Endothelial cell of umbilical vein (primary cell): ENCODE results near the gene TOM1. TPM values are rescaled to one million over a fixed set of nuclear protein-coding genes. Genes with fewer than 3 reads are reported as not detected.

Experiments used
- BruUV-seq: library from RNA; stranded (reverse); fragments of 400-500 nt; replicated peaks from 2 replicates; lab custom pipeline; 2021; lab: Mats Ljungman, UMichigan
- CTCF ChIA-PET: fragments of 300-600, 350-600 bp; sonication (Branson Sonifier 250); formaldehyde crosslinking; loops from one replicate; lab custom pipeline; 2021; ENCODE audit warnings: antibody characterized with exemption, inconsistent platforms; lab: Charles Lee
- POLR2A ChIA-PET: fragments of 300-600, 350-600 bp; sonication (Branson Sonifier 250); formaldehyde crosslinking; loops from one replicate; lab custom pipeline; 2021; ENCODE audit warnings: antibody characterized with exemption, inconsistent platforms; lab: Charles Lee
- DNase-seq: peaks from one replicate; pipeline ENCODE4 v3.0.0-alpha.2; 2011; ENCODE audit warnings: low read depth, low spot score
- FAIRE-seq: peaks from 2 replicates; lab custom pipeline; 2011; peaks lifted over from hg19 to GRCh38; lab: Jason Lieb, UNC
- H2AFZ ChIP-seq: 2 replicates; pipeline ENCODE4 v1.6.0; 2012; ENCODE audit warnings: low read depth, low read length, control low read depth, inconsistent platforms
- H3K27ac ChIP-seq: 2 replicates; pipeline ENCODE4 v1.5.1; 2011; ENCODE audit warnings: low read depth, mild to moderate bottlenecking, control low read depth, low read length, moderate library complexity; ENCODE audit not compliant: insufficient read depth
- H3K27me3 ChIP-seq, 2 experiments: 2 replicates each; pipeline versions ENCODE4 v1.6.0 to v1.6.1; 2011; ENCODE audit warnings: low read length in 2 of 2, mixed read lengths in 1 of 2; ENCODE audit not compliant: control insufficient read depth in 2 of 2, insufficient read depth in 2 of 2
- H3K36me3 ChIP-seq, 2 experiments: 2 replicates in 1 of 2; 3 replicates in 1 of 2; pipeline ENCODE4 v1.5.1; 2011; ENCODE audit warnings: low read length in 2 of 2, mild to moderate bottlenecking in 1 of 2, moderate library complexity in 1 of 2; ENCODE audit not compliant: control insufficient read depth in 2 of 2, insufficient read depth in 2 of 2; ENCODE audit errors: extremely low read depth in 1 of 2
- H3K4me1 ChIP-seq: 3 replicates; pipeline ENCODE4 v1.5.1; 2011; ENCODE audit warnings: mild to moderate bottlenecking, low read length; ENCODE audit not compliant: control insufficient read depth, insufficient read depth; ENCODE audit errors: extremely low read depth
- H3K4me2 ChIP-seq: 2 replicates; pipeline ENCODE4 v1.6.1; 2011; ENCODE audit warnings: low read length, control low read depth, mixed read lengths; ENCODE audit not compliant: insufficient read depth
- H3K4me3 ChIP-seq, 3 experiments: fragments of 200-600 bp in 1 of 3; sonication (generic), shearing (Covaris generic) in 1 of 3; replicated peaks in 1 of 3; 2 replicates each; pipeline ENCODE4 v1.5.1; 2011 to 2016; ENCODE audit warnings: control low read depth in 3 of 3, low read length in 3 of 3, mild to moderate bottlenecking in 2 of 3, inconsistent platforms in 1 of 3, low read depth in 1 of 3, moderate library complexity in 1 of 3; ENCODE audit not compliant: insufficient read depth in 1 of 3
- H3K79me2 ChIP-seq: 2 replicates; pipeline ENCODE4 v1.6.0; 2012; ENCODE audit warnings: low read length, inconsistent platforms; ENCODE audit not compliant: control insufficient read depth, insufficient read depth
- H3K9ac ChIP-seq: replicated peaks from 2 replicates; pipeline ENCODE3; 2011; ENCODE audit warnings: low read length, control low read depth; ENCODE audit not compliant: insufficient read depth; ENCODE audit errors: extremely low read depth
- H3K9me1 ChIP-seq: replicated peaks from 3 replicates; pipeline ENCODE4 v1.6.0; 2011; ENCODE audit warnings: mild to moderate bottlenecking, low read length; ENCODE audit not compliant: control insufficient read depth, insufficient read depth; ENCODE audit errors: extremely low read depth
- H3K9me3 ChIP-seq: replicated peaks from 2 replicates; pipeline ENCODE4 v1.5.1; 2012; ENCODE audit warnings: low read length, inconsistent platforms; ENCODE audit not compliant: control insufficient read depth, insufficient read depth
- H4K20me1 ChIP-seq: replicated peaks from 2 replicates; pipeline ENCODE3; 2011; ENCODE audit warnings: mild to moderate bottlenecking, low read length; ENCODE audit not compliant: control insufficient read depth, insufficient read depth; ENCODE audit errors: extremely low read depth
- CTCF ChIP-seq, 2 donors: IDR thresholded peaks; 1 replicate in 1 of 2; 2 replicates in 1 of 2; pipeline ENCODE4 v1.5.1; 2011; ENCODE audit warnings: low read length in 2 of 2, mild to moderate bottlenecking in 2 of 2, moderate library complexity in 2 of 2, control low read depth in 1 of 2, inconsistent platforms in 1 of 2, low read depth in 1 of 2; ENCODE audit not compliant: insufficient read depth in 1 of 2; ENCODE audit errors: extremely low read depth in 1 of 2
- EZH2 ChIP-seq: IDR thresholded peaks from 2 replicates; pipeline ENCODE4 v1.6.1; 2012; ENCODE audit warnings: borderline replicate concordance, low read depth, mild to moderate bottlenecking, moderate library complexity, low read length, inconsistent platforms; ENCODE audit not compliant: severe bottlenecking
- GATA2 ChIP-seq: IDR thresholded peaks from 2 replicates; pipeline ENCODE4 v1.7.0; 2011; ENCODE audit warnings: low read depth, mild to moderate bottlenecking, moderate library complexity, mixed read lengths, low read length; ENCODE audit not compliant: insufficient read length, insufficient read depth
- JUN ChIP-seq: IDR thresholded peaks from 2 replicates; pipeline ENCODE4 v1.6.1; 2011; ENCODE audit warnings: borderline replicate concordance, low read depth; ENCODE audit not compliant: insufficient read length, insufficient read depth
- MAX ChIP-seq: IDR thresholded peaks from 2 replicates; pipeline ENCODE4 v1.6.1; 2011; ENCODE audit not compliant: insufficient read depth, insufficient read length
- MYC ChIP-seq: IDR thresholded peaks from one replicate; pipeline ENCODE4 v1.6.1; 2011; ENCODE audit warnings: mild to moderate bottlenecking, low read depth, low read length
- POLR2A ChIP-seq: IDR thresholded peaks from 2 replicates; pipeline ENCODE4 v1.6.1; 2012; ENCODE audit warnings: low read depth, mild to moderate bottlenecking, control low read depth, low read length
- POLR2AphosphoS5 ChIP-seq: IDR thresholded peaks from 2 replicates; pipeline ENCODE4 v1.6.1; 2012; ENCODE audit warnings: low read depth, mild to moderate bottlenecking, control low read depth, low read length, moderate library complexity; ENCODE audit not compliant: insufficient read depth
- dilution Hi-C: fragments of 300-500 bp; cut with MboI; formaldehyde crosslinking; loops from one replicate; pipeline ENCODE4 v1.15.0; 2019; ENCODE audit warnings: low sequenced_read_pairs; ENCODE audit not compliant: extremely low pct_ligation_motif_present
- intact Hi-C: fragments of 100-400 bp; cut with micrococcal nuclease; formaldehyde crosslinking; loops from one replicate; pipeline ENCODE4 v1.10.0; 2022
- polyA plus RNA-seq, 4 experiments: library from polyadenylated mRNA; depleted of rRNA in 3 of 4; stranded (reverse) in 3 of 4; unstranded in 1 of 4; fragments of >200 nt; gene quantifications; 2 replicates each; pipeline versions ENCODE4 v1.2.1 to v1.2.3, GENCODE V29; 2011 to 2012; ENCODE audit warnings: missing spikeins in 1 of 4
- total RNA-seq: library from RNA; stranded (reverse); gene quantifications from 2 replicates; pipeline ENCODE4 v1.2.3, GENCODE V29; 2021

Gene TOM1
- total and polyA plus RNA-seq, 2 donors (not counting 3 experiments of a cell fraction or from before 2014, with no cell fraction given): 36.4 to 74.4 TPM

GRCh38 chr22:35384527-35384926, 84.8 kb downstream of the TOM1 start:
- Histone ChIP-seq H3K27me3 (no peaks in the 10 kb centered on the region), H3K36me3 (peaks cover 2 to 22% of the 10 kb centered on the region in 2 experiments), H3K4me1 (peaks cover 21% of the 10 kb centered on the region), H3K9me3 (no peaks in the 10 kb centered on the region), H3K9me1 (no peaks in the 10 kb centered on the region), H3K4me2 (no peak overlapping the region), H3K27ac (no peak overlapping the region), H3K9ac (no peak overlapping the region), H3K4me3 (no peak overlapping the region), H4K20me1 (no peaks in the 10 kb centered on the region), H2AFZ (no peak overlapping the region), H3K79me2 (peaks cover 13% of the 10 kb centered on the region)
- ChIA-PET CTCF (interaction anchor here (0.5 to 1.3 kb wide), 3 partner anchors 21 to 46 kb away, joined by 3 read pairs; no protein-coding TSS in a partner anchor), POLR2A (interaction anchor here (0.6 kb wide), 2 partner anchors 13 to 33 kb away, joined by 4 read pairs; no protein-coding TSS in a partner anchor)
- DNase-seq: no peak
- no peak for TF ChIP-seq POLR2AphosphoS5
- TF ChIP-seq MYC: no peak
- TF ChIP-seq JUN: no peak
- TF ChIP-seq CTCF (IDR thresholded peaks at IDR 0.05; ENCODE audit: extremely low read depth in 1 of 2, insufficient read depth in 1 of 2, low read depth in 1 of 2, low read length in 2 of 2): no peak
- TF ChIP-seq POLR2A: no peak
- no peak for TF ChIP-seq MAX
- no peak for TF ChIP-seq GATA2
- TF ChIP-seq EZH2: no peak
- dilution Hi-C loops (no loop called here), intact Hi-C loops (no loop called here)
- BruUV-seq: no TSS peak
- no peak for FAIRE-seq
